Activated naive CD8-positive, alpha-beta T cell treated with anti-CD3 and anti-CD28 coated beads, Interleukin-2, amount 50 U/mL, for 16 hours (primary cell): ENCODE data around the gene HSPB6.
"Not testable (repeated sequence)": the region's sequence is repeated elsewhere in the genome, so short reads cannot be mapped to it uniquely, and the experiment has no call there.

ENCODE experiments used
- DNase-seq: peaks from one replicate; pipeline ENCODE4 v3.0.0-alpha.2; 2020; ENCODE audit warnings: low read depth, low spot score

The HSPB6 gene, protein sequence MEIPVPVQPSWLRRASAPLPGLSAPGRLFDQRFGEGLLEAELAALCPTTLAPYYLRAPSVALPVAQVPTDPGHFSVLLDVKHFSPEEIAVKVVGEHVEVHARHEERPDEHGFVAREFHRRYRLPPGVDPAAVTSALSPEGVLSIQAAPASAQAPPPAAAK

DNA sequence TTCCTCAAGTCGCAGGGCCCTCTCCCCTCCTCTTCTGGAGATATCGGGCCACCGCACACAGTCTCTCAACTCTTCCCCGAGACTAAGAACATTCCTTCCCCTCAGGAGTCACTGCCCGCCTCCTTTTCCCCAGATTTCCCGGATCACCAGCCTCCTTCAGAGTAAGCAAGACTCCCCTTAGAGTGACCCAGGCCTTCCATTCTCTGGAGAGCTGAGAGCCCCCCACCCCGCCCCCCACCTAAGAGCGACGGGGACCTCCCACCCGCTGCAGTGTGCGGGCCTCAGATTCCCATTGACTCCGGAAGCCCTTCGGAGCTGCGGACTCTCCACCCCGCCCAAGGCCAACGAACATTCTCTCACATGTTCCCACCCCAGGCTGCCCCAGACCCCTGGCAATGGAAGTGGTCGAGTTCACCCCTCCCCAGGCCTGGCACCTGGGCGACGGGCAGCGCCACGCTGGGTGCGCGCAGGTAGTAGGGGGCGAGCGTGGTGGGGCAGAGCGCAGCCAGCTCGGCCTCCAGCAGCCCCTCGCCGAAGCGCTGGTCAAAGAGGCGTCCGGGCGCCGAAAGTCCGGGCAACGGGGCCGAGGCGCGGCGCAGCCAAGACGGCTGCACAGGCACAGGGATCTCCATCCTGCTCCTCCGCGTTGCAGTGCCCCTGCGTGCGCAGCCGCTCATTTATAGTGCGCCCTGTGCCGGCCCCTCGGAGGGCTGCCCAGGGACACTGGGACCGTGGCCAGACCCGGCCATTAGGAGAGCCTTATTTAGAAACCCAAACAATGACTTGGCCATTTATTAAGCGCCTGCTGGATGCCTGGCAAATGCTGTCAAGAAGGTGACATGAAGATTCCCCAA is at the start of gene HSPB6:
Gene HSPB6 (minus strand): TSS at position 653 of the 854 bp plus-strand sequence. CDS start 21 bp downstream, at position 632.
- DNase-seq, result no peak

DNA sequence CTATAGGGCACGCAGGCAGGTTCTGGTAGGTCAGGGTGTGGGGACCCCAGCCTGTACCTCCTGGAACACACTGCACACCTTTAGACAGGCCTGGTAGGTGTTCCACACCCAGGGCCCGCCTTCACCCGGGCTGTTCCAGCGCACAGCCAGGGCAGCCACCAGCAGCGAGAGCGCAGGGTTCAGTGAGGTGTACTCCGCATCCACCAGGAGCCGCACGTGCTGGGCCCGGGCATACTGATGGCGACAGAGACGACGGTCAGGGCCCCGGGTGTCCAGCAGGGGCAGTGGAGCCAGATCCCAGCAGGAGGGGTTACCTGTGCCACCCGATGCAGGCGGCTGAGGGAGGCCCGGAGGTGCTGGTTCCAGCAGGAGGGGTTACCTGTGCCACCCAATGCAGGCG is 49.8 kb upstream of the HSPB6 start:
- DNase-seq, result no peak

DNA sequence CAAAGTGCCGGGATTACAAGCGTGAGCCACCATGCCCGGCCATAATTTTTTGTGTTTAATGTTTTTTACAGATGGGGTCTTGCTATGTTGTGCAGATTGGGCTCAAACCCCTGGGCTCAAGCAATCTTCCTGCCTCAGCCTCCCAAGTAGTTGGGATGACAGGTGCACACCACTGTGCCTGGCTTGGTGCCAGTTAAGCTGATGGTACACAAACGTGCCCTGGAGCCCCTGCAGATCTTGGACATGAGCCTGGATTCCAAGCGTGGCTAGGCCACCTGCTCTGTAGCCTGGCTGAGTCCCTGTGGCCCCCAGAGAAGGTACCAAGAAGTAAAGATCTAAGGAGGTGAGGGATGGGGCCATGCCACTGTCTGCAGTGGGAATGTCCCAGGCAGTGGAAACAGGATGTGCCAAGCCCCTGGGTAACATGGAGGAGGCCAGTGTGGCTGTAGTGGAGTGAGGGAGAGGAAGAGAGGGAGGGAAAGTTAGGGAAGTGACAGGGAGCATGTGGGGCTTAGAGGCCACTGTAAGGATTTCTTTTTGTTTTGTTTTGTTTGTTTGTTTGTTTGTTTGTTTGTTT is 48.8 kb upstream of the HSPB6 start:
- DNase-seq, result no peak

DNA sequence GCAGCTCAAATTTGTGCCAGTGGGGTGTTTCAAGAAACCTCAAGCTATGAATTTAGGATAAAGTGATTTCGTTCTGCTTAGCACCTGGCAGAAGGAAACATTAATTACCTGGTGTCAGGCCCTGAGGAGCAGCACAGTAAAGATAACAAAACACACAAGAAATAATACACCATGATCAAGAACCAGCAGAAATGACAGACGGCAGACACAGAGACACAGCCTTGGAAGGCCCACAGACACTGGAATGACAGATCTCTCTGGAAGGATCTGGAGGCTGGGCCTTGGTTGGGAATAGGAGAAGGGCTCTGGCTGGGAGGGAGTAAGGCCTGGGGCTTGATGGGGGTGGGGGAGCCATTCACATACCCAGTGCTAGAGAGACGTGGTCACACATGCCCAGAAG is 45.0 kb upstream of the HSPB6 start:
- no peak for DNase-seq

DNA sequence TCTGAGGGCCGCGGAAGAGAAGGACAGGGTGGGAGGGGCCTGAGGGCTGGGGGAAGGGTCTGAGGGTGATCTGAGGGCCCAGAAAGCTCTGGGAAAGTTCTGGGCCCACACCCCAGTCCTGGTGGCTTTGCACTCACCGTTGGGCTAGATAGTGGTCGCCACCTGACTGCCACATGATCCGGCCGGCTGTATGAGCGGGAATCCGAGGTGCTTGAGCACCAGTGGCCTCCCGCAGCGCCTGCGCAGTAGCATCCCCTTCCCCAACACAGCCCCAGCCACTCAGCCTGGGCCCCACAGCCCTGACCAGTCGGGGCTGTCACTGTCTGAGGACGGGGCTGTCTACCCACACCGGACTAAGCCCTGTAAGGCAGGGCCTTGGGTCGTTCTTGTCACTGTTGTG is 40.8 kb upstream of the HSPB6 start:
- DNase-seq, result no peak

DNA sequence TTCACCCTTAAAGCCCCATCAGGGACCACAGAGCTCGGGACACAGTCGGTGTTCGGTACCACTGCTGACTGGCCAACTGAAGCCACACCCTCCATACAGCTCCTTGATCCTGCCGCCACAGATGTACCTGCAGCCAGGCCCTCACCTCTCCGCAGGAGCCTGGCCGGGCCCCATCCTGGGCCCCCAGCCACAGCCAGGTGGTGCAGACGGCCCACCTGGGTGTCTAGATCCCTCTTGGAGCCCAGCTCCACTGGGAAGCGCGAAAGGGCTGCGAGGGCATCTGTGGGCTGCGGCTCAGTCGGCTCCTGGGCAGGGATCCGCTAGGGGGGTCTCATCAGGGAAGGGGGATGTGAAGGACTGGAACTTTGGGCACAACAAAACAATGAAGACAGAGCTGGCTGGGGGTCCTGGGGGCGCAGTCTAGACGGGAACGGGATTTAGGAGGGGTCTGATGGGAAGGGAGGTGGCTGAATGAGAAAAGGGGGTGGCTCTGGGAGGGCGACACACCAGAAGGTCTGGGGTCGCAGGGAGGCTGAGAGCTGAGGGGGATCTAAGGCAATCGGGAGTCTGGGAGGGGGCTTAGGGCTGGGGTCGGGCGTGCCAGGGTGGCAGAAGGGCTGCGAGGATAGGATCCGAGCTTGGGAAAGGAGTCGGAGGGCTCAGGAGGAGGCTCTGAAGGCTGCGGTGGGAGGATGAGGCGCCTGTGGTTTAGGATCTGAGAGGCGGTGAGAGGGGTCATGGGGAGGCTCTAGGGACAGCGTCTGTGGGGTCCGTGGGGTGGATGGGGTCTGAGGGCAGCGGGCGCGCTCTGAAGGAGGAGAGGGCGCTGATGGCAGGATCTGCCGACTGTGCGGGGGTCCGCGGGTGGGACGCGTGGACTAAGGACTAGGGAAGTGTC is 40.1 kb upstream of the HSPB6 start:
- no peak for DNase-seq

DNA sequence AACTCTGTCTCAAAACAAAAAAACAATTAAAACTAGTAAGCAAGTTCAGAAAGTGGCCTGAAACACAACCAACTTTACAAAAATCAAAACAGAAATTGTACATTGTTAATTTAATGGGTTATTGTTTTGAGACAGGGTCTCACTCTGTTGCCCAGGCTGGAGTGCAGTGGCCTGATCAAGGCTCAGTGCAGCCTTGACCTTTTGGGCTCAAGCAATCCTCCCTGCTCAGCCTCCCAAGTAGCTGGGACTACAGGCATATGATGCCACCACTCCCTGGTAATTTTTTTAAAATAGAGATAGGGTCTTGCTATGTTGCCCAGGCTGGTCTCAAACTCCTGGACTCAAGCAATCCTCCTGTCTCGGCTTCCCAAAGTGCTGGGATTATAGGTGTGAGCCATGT is 38.7 kb upstream of the HSPB6 start:
- DNase-seq, result not testable (repeated sequence)

DNA sequence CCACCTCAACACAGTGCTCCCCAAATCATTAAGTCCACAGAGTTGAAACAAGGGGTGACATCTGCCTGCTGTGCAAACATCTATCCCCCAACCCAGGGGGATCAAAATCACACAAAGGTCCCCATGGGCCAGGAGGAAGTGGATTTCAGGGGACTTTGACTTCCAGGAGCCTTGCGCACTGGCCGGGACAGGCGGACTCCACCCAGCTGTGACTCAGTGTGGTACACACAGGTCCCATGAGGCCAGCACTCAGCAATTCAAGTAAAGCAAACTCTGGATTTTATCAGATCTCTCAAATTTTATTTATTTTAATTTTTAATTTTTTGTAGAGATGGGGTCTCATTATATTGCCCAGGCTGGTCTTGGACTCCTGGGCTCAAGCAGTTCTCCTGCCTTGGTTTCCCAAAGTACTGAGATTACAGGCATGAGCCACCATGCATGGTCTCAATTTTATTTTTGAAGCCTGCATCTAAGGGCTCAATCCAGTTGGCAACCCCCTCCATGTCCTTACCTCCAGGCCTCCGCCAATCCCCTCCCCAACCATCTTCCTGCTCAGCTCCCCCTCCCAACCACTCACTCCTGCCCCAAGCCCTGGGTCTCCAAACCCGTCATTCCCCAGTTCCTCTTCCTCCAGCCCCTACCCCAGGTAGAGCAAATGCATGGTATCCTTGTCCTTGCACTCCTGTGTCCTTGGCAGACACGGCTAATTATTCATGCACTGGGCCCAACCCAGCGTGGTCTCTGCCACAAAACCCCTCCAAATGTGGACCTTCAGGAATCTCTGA is 36.7 kb upstream of the HSPB6 start:
- no peak for DNase-seq

DNA sequence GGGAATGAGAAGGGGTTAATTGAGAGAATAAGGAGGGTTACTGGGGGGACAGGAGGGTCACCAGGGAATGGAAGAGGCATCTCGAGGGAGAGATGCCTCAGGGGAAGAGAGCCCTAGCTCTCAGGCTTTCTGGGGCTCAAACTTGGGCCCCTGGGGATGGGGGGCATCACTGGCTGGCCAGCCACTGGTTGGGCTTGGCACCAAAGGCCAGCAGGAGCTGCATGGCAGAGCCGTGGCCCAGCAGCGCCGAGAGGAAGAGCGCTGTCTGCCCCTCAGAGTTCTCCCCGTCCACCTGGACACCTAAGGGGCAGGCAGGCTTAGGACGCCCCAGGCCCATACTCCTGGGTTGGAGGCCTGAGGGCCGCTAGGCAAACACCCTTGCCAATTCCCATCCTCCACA is 36.1 kb upstream of the HSPB6 start:
- no peak for DNase-seq

DNA sequence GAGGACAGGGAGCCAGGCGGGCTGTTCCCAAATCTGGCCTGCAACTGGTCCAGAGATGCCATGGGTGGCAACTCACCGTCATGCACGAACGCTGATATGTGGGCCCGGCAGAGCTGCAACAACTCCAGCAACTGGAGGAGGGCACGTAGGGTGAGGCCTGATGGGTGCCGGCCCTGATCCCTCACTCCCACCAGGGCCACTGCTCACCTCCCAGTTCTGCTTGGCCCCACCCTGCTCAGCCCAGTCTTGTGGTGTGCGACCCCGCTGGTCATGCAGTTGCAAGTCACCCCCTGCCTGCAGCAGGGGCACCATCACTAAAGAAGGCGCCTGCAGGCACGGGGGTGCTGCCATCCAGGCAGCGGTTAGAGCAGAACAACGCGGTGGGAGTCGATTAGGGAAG is 35.5 kb upstream of the HSPB6 start:
- DNase-seq, result no peak

DNA sequence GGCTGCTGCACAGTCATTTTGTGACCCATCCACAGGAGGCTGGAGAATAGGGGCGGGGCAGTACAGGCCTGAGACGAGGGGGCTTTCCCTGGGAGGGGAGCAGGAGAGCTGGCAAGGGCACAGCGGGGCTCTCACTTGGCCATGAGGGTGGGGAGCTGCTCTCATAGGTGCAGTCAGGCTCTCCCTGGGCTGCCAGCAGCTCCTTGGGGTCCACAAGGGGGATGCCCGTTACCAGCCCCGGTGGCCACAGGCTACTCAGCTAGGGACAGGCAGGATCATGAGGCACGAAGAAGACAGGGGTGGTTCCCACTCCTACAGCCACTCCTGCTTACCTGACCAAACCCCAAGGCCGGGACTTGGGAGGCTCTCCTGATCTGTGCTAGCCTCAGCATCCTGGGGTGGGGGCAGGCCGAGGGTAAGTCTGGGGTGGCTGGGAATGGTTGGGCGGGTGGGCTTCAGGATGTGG is 35.0 kb upstream of the HSPB6 start:
- DNase-seq, result no peak

DNA sequence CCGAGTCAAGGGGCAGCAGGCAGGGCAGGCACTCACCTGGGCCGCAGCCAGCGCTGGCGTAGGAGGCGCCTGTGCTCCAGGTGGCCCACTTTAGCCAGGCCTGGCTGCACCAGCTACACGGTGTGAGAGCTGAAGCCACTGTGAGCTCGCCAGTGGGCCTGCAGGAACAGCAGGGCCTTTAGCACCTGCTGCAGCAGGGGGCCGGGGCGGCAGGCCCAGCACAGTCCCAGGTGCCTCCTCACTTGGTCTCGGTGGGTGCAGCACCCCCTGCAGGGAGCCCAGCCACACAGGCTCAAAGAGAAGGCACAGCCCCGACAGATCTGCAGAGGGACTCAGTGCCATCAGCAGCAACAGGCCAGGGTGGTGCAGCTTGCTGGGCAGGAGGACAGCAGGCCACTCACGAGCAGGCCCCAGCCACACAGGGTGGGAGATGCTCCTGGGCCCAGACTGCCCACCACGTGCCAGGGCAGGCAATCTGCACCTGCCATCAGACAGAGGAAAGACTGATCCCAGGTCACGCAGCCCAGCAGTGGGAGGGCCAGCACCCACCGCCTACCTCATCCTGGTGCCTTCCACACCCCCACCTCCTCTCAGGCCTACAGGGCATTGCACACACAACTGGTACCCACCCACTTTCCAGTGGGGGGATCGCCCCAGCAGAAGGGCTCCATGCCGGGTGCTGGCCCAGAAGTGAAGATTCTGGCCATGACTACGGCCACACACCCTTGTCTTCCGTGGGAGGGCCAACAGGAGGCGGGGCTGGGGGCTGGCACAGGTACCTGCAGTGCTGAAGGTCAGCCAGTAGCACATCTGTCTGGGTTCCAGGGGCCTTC is 34.4 kb upstream of the HSPB6 start:
- DNase-seq, result no peak

DNA sequence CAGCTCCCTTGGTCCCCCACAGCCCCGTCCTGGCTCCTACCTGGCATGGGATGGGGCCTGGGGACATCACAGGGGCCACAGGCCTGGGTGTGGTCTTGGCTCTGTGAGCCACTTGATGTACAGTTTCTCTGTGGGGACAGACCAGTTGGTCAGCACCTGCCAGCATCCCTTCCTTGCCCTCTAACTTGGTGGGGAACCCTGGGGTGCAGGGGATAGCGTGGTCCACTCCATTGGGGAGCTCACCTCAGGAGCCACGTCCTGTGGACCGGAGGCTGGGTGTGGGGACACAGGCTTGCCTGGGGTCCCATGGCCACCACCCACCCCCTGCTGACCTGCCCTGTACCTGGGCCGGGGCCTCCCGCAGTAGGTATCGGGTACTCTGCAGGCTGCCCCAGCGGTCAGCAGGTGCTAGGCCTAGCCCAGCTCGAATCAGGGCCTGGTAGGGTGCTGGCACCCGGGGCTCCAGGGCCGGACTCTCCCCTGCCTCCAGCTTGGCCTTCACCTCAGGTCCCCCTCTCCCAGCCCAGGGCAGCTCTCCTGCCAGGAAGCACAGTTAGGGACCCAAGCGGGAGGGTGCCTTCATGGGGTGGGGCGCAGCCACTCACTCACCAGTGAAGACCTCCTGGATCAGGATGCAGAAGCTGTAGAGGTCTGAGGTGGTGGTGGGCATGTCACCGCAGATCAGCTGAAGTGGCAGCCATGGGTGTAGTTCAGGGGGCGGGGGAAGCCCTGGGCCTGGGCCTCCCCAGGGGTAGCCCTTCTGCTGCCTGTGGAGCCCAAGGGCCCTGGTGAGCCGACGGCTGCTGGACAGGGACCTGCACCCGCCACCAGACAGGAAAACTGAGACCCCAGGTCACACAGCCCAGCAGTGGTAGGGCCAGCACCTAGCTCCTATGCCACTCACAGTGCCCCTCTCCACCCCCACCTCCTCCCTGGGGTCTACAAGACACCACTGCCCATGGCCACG is 33.4 kb upstream of the HSPB6 start:
- DNase-seq, result no peak

DNA sequence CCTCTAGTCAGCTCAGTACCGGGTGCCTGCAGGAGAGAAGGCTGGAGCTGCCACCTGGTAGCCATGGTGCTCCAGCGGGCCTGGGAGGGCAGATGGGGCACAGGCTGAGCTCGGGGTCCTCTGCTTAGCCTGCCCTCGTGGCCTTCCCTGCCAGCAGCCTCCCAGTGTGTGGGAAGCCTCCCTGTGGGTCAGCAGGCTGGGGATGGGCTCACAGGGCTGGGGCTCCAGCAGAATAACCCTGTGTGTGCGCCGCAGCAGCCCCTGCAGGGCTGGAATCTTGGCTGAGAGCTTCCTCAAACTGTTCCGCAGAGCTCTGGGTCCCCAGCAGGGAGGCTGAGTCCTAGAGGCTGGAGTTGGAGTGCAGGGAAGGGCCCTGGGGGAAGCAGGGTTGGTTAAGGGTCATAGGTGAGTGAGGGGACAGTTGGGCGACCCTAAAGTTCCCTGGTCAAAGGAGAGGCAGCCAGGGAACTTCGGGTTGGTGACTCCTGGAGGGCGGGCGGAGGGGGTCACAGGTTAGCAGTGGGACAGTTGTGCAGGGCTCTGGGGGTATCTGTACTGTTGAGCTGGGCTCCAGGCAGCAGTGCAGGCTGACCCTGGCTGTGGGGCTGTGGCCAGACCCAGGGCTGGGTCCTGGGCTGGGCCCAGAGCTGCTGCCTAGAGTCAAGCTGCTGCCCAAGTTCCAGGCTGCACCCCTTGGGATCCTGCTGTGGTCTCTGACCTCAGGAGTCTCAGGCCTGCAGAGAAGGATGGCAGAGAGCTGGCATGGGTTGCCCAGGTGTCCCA is 32.6 kb upstream of the HSPB6 start:
- no peak for DNase-seq

DNA sequence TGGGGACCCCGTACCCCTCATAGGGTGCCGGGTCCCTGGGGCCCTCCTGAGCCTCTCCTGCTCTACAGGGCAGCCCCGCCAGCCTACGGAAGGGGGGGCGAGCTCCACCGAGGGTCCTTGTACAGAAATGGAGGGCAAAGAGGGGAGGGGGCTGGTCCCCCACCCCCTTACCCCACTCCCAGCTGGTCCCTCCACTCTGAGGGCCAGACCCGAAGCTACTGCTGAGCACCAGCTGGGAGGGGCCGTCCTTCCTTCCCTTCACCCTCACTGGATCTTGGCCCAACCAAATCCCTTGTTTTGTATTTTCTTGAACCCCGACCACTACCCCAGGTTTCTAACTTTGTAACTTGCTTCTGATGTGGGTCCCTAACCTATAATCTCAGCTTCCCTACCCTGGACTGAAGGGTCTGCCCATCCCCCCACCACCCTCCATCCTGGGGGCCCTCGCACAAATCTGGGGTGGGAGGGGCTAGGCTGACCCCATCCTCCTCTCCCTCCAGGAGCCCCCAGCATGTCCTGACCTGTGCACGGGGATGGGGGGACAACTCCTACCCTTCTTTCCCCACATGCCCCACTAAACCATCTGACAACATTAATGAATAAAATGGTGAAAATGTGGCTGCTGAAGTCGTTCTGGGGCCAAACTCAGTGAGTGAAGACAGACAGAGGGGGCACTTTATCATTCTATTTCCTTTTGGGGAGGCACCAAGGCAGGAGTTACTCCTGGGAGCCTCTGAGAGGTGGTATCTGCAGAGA is 31.6 kb upstream of the HSPB6 start:
- no peak for DNase-seq

DNA sequence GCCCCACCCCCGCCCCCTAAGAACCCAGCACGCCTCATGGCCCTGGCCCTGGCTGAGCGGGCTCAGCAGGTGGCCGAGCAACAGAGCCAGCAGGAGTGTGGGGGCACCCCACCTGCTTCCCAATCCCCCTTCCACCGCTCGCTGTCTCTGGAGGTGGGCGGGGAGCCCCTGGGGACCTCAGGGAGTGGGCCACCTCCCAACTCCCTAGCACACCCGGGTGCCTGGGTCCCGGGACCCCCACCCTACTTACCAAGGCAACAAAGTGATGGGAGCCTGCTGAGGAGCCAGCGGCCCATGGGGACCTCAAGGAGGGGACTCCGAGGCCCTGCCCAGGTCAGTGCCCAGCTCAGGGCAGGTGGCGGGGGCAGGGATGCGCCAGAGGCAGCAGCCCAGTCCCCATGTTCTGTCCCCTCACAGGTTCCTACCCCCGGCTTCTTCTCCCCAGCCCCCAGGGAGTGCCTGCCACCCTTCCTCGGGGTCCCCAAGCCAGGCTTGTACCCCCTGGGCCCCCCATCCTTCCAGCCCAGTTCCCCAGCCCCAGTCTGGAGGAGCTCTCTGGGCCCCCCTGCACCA is 30.5 kb upstream of the HSPB6 start:
- no peak for DNase-seq
